Sigmoid colon (tissue), 4 donors: ENCODE results near the gene BACH1.

Experiments used
- EP300 ChIP-seq, 4 donors: sonication (generic); formaldehyde crosslinking; IDR thresholded peaks; one replicate each; pipeline ENCODE4 v1.6.1; 2017; ENCODE audit warnings: antibody characterized with exemption in 4 of 4
- POLR2A ChIP-seq, 2 donors: fragments of 450-650 bp; IDR thresholded peaks; one replicate each; pipeline ENCODE4 v1.6.1; 2016; ENCODE audit warnings: antibody characterized with exemption in 2 of 2, mild to moderate bottlenecking in 2 of 2, moderate library complexity in 2 of 2
- POLR2AphosphoS5 ChIP-seq, 4 donors: sonication (generic); formaldehyde crosslinking; IDR thresholded peaks; one replicate each; pipeline ENCODE4 v1.6.1; 2017; ENCODE audit warnings: antibody characterized with exemption in 4 of 4
- TF ChIP-seq, protein P1 (sequence below), 4 experiments: fragments of 450-650 bp in 3 of 4; fragments of 200-600 bp in 1 of 4; IDR thresholded peaks; one replicate each; pipeline ENCODE4 v1.5.1; 2016 to 2019; ENCODE audit warnings: antibody characterized with exemption in 4 of 4, mild to moderate bottlenecking in 3 of 4, moderate library complexity in 2 of 4

- TF ChIP-seq, protein P1, sequence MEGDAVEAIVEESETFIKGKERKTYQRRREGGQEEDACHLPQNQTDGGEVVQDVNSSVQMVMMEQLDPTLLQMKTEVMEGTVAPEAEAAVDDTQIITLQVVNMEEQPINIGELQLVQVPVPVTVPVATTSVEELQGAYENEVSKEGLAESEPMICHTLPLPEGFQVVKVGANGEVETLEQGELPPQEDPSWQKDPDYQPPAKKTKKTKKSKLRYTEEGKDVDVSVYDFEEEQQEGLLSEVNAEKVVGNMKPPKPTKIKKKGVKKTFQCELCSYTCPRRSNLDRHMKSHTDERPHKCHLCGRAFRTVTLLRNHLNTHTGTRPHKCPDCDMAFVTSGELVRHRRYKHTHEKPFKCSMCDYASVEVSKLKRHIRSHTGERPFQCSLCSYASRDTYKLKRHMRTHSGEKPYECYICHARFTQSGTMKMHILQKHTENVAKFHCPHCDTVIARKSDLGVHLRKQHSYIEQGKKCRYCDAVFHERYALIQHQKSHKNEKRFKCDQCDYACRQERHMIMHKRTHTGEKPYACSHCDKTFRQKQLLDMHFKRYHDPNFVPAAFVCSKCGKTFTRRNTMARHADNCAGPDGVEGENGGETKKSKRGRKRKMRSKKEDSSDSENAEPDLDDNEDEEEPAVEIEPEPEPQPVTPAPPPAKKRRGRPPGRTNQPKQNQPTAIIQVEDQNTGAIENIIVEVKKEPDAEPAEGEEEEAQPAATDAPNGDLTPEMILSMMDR (IDR thresholded peaks at IDR 0.05), result no peak
- TF ChIP-seq EP300 (IDR thresholded peaks at IDR 0.05) (no peak), POLR2AphosphoS5 (IDR thresholded peaks at IDR 0.05) (no peak), POLR2A (IDR thresholded peaks at IDR 0.05) (no peak)
Observed at GRCh38 chr21:29374481-29374880, 75.8 kb downstream of the BACH1 start.
